ENCODE measurements around the gene MILR1. TPM values are rescaled to one million over a fixed set of nuclear protein-coding genes. Genes with fewer than 3 reads are reported as not detected.

MILR1 gene
- total RNA-seq, 3 donors from 2014 or later: 3.1 to 8.3 (median 4.3) TPM

GRCh38 chr17:64502809-64503208, 53.9 kb downstream of the MILR1 start:
- intact Hi-C loops (cut with DNase I; ENCODE audit: low total_unique reads): loop anchor here (10.0 kb wide), 1 partner anchor 178 kb away; no protein-coding TSS in a partner anchor
- H3K9me3 ChIP-seq: no peaks in the 10 kb centered on the region
- DNase-seq (ENCODE audit: low spot score in 2 of 2): no peak
- TF ChIP-seq POLR2A (IDR thresholded peaks at IDR 0.05) (no peak), POLR2AphosphoS5 (IDR thresholded peaks at IDR 0.05) (no peak)
- TF ChIP-seq, protein P1, sequence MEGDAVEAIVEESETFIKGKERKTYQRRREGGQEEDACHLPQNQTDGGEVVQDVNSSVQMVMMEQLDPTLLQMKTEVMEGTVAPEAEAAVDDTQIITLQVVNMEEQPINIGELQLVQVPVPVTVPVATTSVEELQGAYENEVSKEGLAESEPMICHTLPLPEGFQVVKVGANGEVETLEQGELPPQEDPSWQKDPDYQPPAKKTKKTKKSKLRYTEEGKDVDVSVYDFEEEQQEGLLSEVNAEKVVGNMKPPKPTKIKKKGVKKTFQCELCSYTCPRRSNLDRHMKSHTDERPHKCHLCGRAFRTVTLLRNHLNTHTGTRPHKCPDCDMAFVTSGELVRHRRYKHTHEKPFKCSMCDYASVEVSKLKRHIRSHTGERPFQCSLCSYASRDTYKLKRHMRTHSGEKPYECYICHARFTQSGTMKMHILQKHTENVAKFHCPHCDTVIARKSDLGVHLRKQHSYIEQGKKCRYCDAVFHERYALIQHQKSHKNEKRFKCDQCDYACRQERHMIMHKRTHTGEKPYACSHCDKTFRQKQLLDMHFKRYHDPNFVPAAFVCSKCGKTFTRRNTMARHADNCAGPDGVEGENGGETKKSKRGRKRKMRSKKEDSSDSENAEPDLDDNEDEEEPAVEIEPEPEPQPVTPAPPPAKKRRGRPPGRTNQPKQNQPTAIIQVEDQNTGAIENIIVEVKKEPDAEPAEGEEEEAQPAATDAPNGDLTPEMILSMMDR (IDR thresholded peaks at IDR 0.05): no peak
- H3K4me1 ChIP-seq: peaks cover 0 to 9% of the 10 kb centered on the region in 2 donors
- peak overlapping the region; percentile 69 to 100 for H3K27ac ChIP-seq
- peak overlapping the region in 2 of 3 donors; percentile 83 to 91 for H3K4me3 ChIP-seq
- peaks cover 25% of the 10 kb centered on the region for H3K36me3 ChIP-seq
- no peaks in the 10 kb centered on the region for H3K27me3 ChIP-seq

DNA sequence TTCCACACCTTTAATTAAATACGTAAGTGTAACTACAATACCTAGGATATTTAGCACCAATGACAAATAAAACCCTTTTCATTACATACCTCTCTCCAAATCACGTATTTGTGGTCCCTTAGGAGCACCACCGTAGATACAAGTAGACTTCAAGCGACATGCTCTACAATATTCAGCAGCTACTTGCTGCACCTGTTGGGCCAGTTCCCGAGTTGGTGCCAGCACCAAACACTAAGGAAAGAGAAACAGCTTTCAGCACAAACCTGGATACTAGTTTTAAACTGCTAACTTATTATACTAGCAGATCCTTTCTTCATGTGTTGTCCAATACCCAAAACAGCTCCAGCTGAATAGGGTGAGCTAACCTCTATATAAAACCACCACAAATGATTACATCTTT, 54.4 kb downstream of the MILR1 start:
- H3K36me3 ChIP-seq: peaks cover 25% of the 10 kb centered on the region
- no peaks in the 10 kb centered on the region for H3K9me3 ChIP-seq
- TF ChIP-seq POLR2AphosphoS5 (IDR thresholded peaks at IDR 0.05) (no peak), POLR2A (IDR thresholded peaks at IDR 0.05) (no peak)
- TF ChIP-seq, protein P1 (IDR thresholded peaks at IDR 0.05): no peak
- H3K27ac ChIP-seq: peak overlapping the region; percentile 69 to 100
- intact Hi-C loops (cut with DNase I; ENCODE audit: low total_unique reads): loop anchor here (10.0 kb wide), 1 partner anchor 179 kb away; no protein-coding TSS in a partner anchor
- H3K4me3 ChIP-seq: peak overlapping the region; percentile 75 to 91 (median 83)
- H3K4me1 ChIP-seq: peaks cover 0 to 9% of the 10 kb centered on the region in 2 donors
- H3K27me3 ChIP-seq: no peaks in the 10 kb centered on the region
- no peak for DNase-seq (ENCODE audit: low spot score in 2 of 2)

GRCh38 chr17:64503821-64504768, 55.2 kb downstream of the MILR1 start:
- Histone ChIP-seq H3K9me3 (no peaks in the 10 kb centered on the region), H3K4me1 (peaks cover 0 to 16% of the 10 kb centered on the region in 2 donors), H3K27ac (peak overlapping the region; percentile 99 to 100), H3K36me3 (peaks cover 25% of the 10 kb centered on the region), H3K4me3 (peak overlapping the region; percentile 75 to 91 (median 83)), H3K27me3 (no peaks in the 10 kb centered on the region)
- TF ChIP-seq POLR2A (IDR thresholded peaks at IDR 0.05) (no peak), POLR2AphosphoS5 (IDR thresholded peaks at IDR 0.05) (no peak)
- TF ChIP-seq, protein P1 (IDR thresholded peaks at IDR 0.05): no peak
- intact Hi-C loops (cut with DNase I; ENCODE audit: low total_unique reads): loop anchor here (10.0 kb wide), 1 partner anchor 179 kb away; no protein-coding TSS in a partner anchor
- no peak for DNase-seq (ENCODE audit: low spot score in 2 of 2)

DNA sequence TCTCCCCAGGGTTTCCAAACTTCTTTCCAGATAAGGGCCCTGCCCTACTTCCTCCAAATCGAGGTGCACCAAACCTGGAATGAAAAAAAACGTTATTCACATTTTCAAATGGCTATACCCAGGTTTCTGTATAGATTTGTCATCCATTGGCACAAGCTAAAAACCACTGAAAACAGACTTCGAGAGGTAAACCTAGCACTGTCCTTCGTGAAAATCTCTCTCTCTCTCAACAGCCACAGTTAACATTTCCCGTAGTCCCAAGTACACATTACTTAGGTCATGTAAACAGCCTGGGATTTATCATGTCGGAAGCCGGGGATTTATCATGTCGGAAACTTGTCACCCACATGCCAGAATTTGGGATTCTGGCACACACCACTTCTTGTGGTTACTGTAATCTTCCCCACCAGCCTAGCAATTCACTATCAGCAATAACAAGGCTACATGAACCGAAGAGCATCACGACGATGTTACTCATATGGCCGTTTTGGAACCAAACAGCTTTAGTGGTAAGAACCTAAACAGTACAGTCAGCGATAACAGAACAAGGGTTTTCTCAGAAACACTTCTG, 55.9 kb downstream of the MILR1 start:
- no peak for DNase-seq (ENCODE audit: low spot score in 2 of 2)
- intact Hi-C loops (cut with DNase I; ENCODE audit: low total_unique reads): loop anchor here (10.0 kb wide), 1 partner anchor 180 kb away; no protein-coding TSS in a partner anchor
- H3K4me1 ChIP-seq: peaks cover 0 to 17% of the 10 kb centered on the region in 2 donors
- peaks cover 25% of the 10 kb centered on the region for H3K36me3 ChIP-seq
- H3K27me3 ChIP-seq: no peaks in the 10 kb centered on the region
- H3K9me3 ChIP-seq: no peaks in the 10 kb centered on the region
- peak overlapping the region; percentile 99 to 100 for H3K27ac ChIP-seq
- H3K4me3 ChIP-seq: peak overlapping the region; percentile 75 to 91 (median 83)
- TF ChIP-seq, protein P1 (IDR thresholded peaks at IDR 0.05): no peak
- TF ChIP-seq POLR2A (IDR thresholded peaks at IDR 0.05) (no peak), POLR2AphosphoS5 (IDR thresholded peaks at IDR 0.05) (no peak)

All from breast epithelium (tissue), 4 donors.